ENCODE data around the gene SHD.
A peak's percentile ranks its signal among the peaks of the same experiment; 100 is the strongest.
"Not testable (repeated sequence)": the region's sequence is repeated elsewhere in the genome, so short reads cannot be mapped to it uniquely, and the experiment has no call there.

Gene SHD

GRCh38 chr19:4327252-4327876, 48.3 kb downstream of the SHD start:
- DNase-seq (ENCODE audit: low read depth), result peak; percentile 54

- no peak for DNase-seq (ENCODE audit: low read depth)
These were observed 48.8 kb downstream of the SHD start for GRCh38 chr19:4327877-4328242.

GRCh38 chr19:4328243-4328990, 49.4 kb downstream of the SHD start:
- DNase-seq (ENCODE audit: low read depth), result peak; percentile 92

- DNase-seq (ENCODE audit: low read depth), result not testable (repeated sequence)
These were observed 50.1 kb downstream of the SHD start for GRCh38 chr19:4328991-4329681.

GRCh38 chr19:4329858-4330257, 50.8 kb downstream of the SHD start:
- DNase-seq (ENCODE audit: low read depth), result no peak

- no peak for DNase-seq (ENCODE audit: low read depth)
These were observed 56.0 kb downstream of the SHD start for GRCh38 chr19:4334929-4335570.

- no peak for DNase-seq (ENCODE audit: low read depth)
These were observed 58.9 kb downstream of the SHD start for GRCh38 chr19:4337906-4338440.

- no peak for DNase-seq (ENCODE audit: low read depth)
These were observed 59.6 kb downstream of the SHD start, which contains the start of gene STAP2 for GRCh38 chr19:4338441-4339355. Gene STAP2 (minus strand): TSS chr19:4338827. CDS start chr19:4338753, 74 bp downstream.

Data from T follicular helper cell (primary cell).